NCI-H1105 (cell line): ENCODE results near the gene NAT8L.

ENCODE experiments used
- DNase-seq: peaks from one replicate; lab custom pipeline; 2025; lab: John Stamatoyannopoulos, UW

NAT8L gene

GRCh38 chr4:2094545-2094944 lies 35.4 kb downstream of the NAT8L start:
- no peak for DNase-seq

GRCh38 chr4:2095236-2096072 lies 36.3 kb downstream of the NAT8L start:
- DNase-seq, result no peak

GRCh38 chr4:2096073-2096609 lies 37.0 kb downstream of the NAT8L start:
- DNase-seq, result no peak

- DNase-seq, result no peak
These were observed 42.4 kb downstream of the NAT8L start for GRCh38 chr4:2101346-2102044.

- DNase-seq, result no peak
These were observed 43.1 kb downstream of the NAT8L start for GRCh38 chr4:2102045-2102883.

- DNase-seq, result no peak
These were observed 44.2 kb downstream of the NAT8L start for GRCh38 chr4:2103127-2103842.

GRCh38 chr4:2103843-2104547 lies 44.9 kb downstream of the NAT8L start:
- DNase-seq, result no peak

- no peak for DNase-seq
These were observed 45.6 kb downstream of the NAT8L start for GRCh38 chr4:2104556-2105345.

GRCh38 chr4:2105559-2105958 lies 46.4 kb downstream of the NAT8L start:
- DNase-seq, result no peak

GRCh38 chr4:2116687-2117400 lies 57.7 kb downstream of the NAT8L start:
- DNase-seq, result no peak
